ENCODE results near the gene VCY. TPM values are rescaled to one million over a fixed set of nuclear protein-coding genes. Genes with fewer than 3 reads are reported as not detected.
"Not testable (repeated sequence)": the region's sequence is repeated elsewhere in the genome, so short reads cannot be mapped to it uniquely, and the experiment has no call there.

Gene VCY
- not detected for total RNA-seq (2013)
- polyA plus RNA-seq (not detected), polyA minus RNA-seq (not detected in 2 replicates), total RNA-seq (0 reads per million in 11 experiments)

GRCh38 chrY:13986373-13986772 is at the start of gene VCY:
Gene VCY (minus strand): TSS chrY:13986473. CDS start chrY:13986440, 33 bp downstream.
- H3K4me2 ChIP-seq (replicated peaks; ENCODE audit: extremely low read depth, low read length, poor library complexity, severe bottlenecking); H3K27me3 Mint-ChIP-seq (ENCODE audit: low read depth in 3 of 3); H4K20me1 ChIP-seq (ENCODE audit: insufficient read depth, low read length); H3K9me3 Mint-ChIP-seq; H3K9me3 ChIP-seq (replicated peaks in 1 of 2; ENCODE audit: control insufficient read depth in 1 of 2, insufficient read depth in 1 of 2, low read length in 2 of 2); H3K27me3 ChIP-seq (ENCODE audit: control insufficient read depth in 2 of 2, insufficient read depth in 2 of 2, low read length in 2 of 2); H3K27ac Mint-ChIP-seq; H3K4me3 Mint-ChIP-seq; H3K4me3 ChIP-seq (replicated peaks in 1 of 3; ENCODE audit: low read depth in 2 of 3, low read length in 3 of 3); H2AFZ ChIP-seq (ENCODE audit: insufficient read depth, low read depth, low read length, poor library complexity, severe bottlenecking); H3K36me3 Mint-ChIP-seq; H3K4me1 ChIP-seq (ENCODE audit: control insufficient read depth in 1 of 2, insufficient read depth in 2 of 2, low read length in 2 of 2); H3K4me1 Mint-ChIP-seq; intact Hi-C loops (cut with micrococcal nuclease); DNase-seq; H3K27ac ChIP-seq (ENCODE audit: low read depth in 1 of 2, low read length in 2 of 2); H3K9ac ChIP-seq (ENCODE audit: insufficient read depth, low read length, poor library complexity, severe bottlenecking); H3K36me3 ChIP-seq (replicated peaks in 1 of 2; ENCODE audit: control insufficient read depth in 1 of 2, insufficient read depth in 2 of 2, low read length in 2 of 2); H3K79me2 ChIP-seq (ENCODE audit: insufficient read depth, low read length): not testable (repeated sequence)
- WGBS (ENCODE audit: insufficient coverage): no CpG with 5 or more reads among the region's 19 CpGs

- H3K9me3 Mint-ChIP-seq; intact Hi-C loops (cut with micrococcal nuclease); H3K9me3 ChIP-seq (replicated peaks in 1 of 2; ENCODE audit: control insufficient read depth in 1 of 2, insufficient read depth in 1 of 2, low read length in 2 of 2); H3K79me2 ChIP-seq (ENCODE audit: insufficient read depth, low read length); H3K27me3 Mint-ChIP-seq (ENCODE audit: low read depth in 3 of 3); H3K4me3 Mint-ChIP-seq; H3K36me3 ChIP-seq (replicated peaks in 1 of 2; ENCODE audit: control insufficient read depth in 1 of 2, insufficient read depth in 2 of 2, low read length in 2 of 2); H2AFZ ChIP-seq (ENCODE audit: insufficient read depth, low read depth, low read length, poor library complexity, severe bottlenecking); H4K20me1 ChIP-seq (ENCODE audit: insufficient read depth, low read length); H3K36me3 Mint-ChIP-seq; H3K9ac ChIP-seq (ENCODE audit: insufficient read depth, low read length, poor library complexity, severe bottlenecking); H3K4me3 ChIP-seq (replicated peaks in 1 of 3; ENCODE audit: low read depth in 2 of 3, low read length in 3 of 3); H3K27me3 ChIP-seq (ENCODE audit: control insufficient read depth in 2 of 2, insufficient read depth in 2 of 2, low read length in 2 of 2); DNase-seq; H3K4me1 Mint-ChIP-seq; H3K4me1 ChIP-seq (ENCODE audit: control insufficient read depth in 1 of 2, insufficient read depth in 2 of 2, low read length in 2 of 2); H3K27ac Mint-ChIP-seq; H3K4me2 ChIP-seq (replicated peaks; ENCODE audit: extremely low read depth, low read length, poor library complexity, severe bottlenecking); H3K27ac ChIP-seq (ENCODE audit: low read depth in 1 of 2, low read length in 2 of 2): not testable (repeated sequence)
- WGBS (ENCODE audit: insufficient coverage): no CpG with 5 or more reads among the region's 2 CpGs
Measured at GRCh38 chrY:14030395-14030794, 44.1 kb upstream of the VCY start.

GRCh38 chrY:14011916-14012315 is 25.6 kb upstream of the VCY start:
- intact Hi-C loops (cut with micrococcal nuclease); H3K4me1 ChIP-seq (ENCODE audit: control insufficient read depth in 1 of 2, insufficient read depth in 2 of 2, low read length in 2 of 2); H3K9me3 Mint-ChIP-seq; H3K36me3 ChIP-seq (replicated peaks in 1 of 2; ENCODE audit: control insufficient read depth in 1 of 2, insufficient read depth in 2 of 2, low read length in 2 of 2); H3K4me1 Mint-ChIP-seq; H3K27me3 ChIP-seq (ENCODE audit: control insufficient read depth in 2 of 2, insufficient read depth in 2 of 2, low read length in 2 of 2); H3K9me3 ChIP-seq (replicated peaks in 1 of 2; ENCODE audit: control insufficient read depth in 1 of 2, insufficient read depth in 1 of 2, low read length in 2 of 2); H3K27ac ChIP-seq (ENCODE audit: low read depth in 1 of 2, low read length in 2 of 2); H3K4me3 ChIP-seq (replicated peaks in 1 of 3; ENCODE audit: low read depth in 2 of 3, low read length in 3 of 3); H3K27me3 Mint-ChIP-seq (ENCODE audit: low read depth in 3 of 3); H3K36me3 Mint-ChIP-seq; H4K20me1 ChIP-seq (ENCODE audit: insufficient read depth, low read length); H3K79me2 ChIP-seq (ENCODE audit: insufficient read depth, low read length); DNase-seq; H3K9ac ChIP-seq (ENCODE audit: insufficient read depth, low read length, poor library complexity, severe bottlenecking); H2AFZ ChIP-seq (ENCODE audit: insufficient read depth, low read depth, low read length, poor library complexity, severe bottlenecking); H3K27ac Mint-ChIP-seq; H3K4me3 Mint-ChIP-seq; H3K4me2 ChIP-seq (replicated peaks; ENCODE audit: extremely low read depth, low read length, poor library complexity, severe bottlenecking): not testable (repeated sequence)
- WGBS (ENCODE audit: insufficient coverage): no CpG with 5 or more reads among the region's 2 CpGs

- H4K20me1 ChIP-seq (ENCODE audit: insufficient read depth, low read length); H3K4me3 Mint-ChIP-seq; H3K4me2 ChIP-seq (replicated peaks; ENCODE audit: extremely low read depth, low read length, poor library complexity, severe bottlenecking); H2AFZ ChIP-seq (ENCODE audit: insufficient read depth, low read depth, low read length, poor library complexity, severe bottlenecking); H3K79me2 ChIP-seq (ENCODE audit: insufficient read depth, low read length); H3K36me3 Mint-ChIP-seq; H3K4me1 Mint-ChIP-seq; H3K9me3 Mint-ChIP-seq; H3K27ac ChIP-seq (ENCODE audit: low read depth in 1 of 2, low read length in 2 of 2); intact Hi-C loops (cut with micrococcal nuclease); H3K27ac Mint-ChIP-seq; H3K4me3 ChIP-seq (replicated peaks in 1 of 3; ENCODE audit: low read depth in 2 of 3, low read length in 3 of 3); H3K9ac ChIP-seq (ENCODE audit: insufficient read depth, low read length, poor library complexity, severe bottlenecking); H3K36me3 ChIP-seq (replicated peaks in 1 of 2; ENCODE audit: control insufficient read depth in 1 of 2, insufficient read depth in 2 of 2, low read length in 2 of 2); H3K9me3 ChIP-seq (replicated peaks in 1 of 2; ENCODE audit: control insufficient read depth in 1 of 2, insufficient read depth in 1 of 2, low read length in 2 of 2); DNase-seq; H3K27me3 Mint-ChIP-seq (ENCODE audit: low read depth in 3 of 3); H3K4me1 ChIP-seq (ENCODE audit: control insufficient read depth in 1 of 2, insufficient read depth in 2 of 2, low read length in 2 of 2); H3K27me3 ChIP-seq (ENCODE audit: control insufficient read depth in 2 of 2, insufficient read depth in 2 of 2, low read length in 2 of 2): not testable (repeated sequence)
- WGBS (ENCODE audit: insufficient coverage): no CpG with 5 or more reads among the region's 2 CpGs
Measured at GRCh38 chrY:13942406-13942805, 43.9 kb downstream of the VCY start.
